HG02571 (cell line): ENCODE results near the gene CRYBB1.
A peak's percentile ranks its signal among the peaks of the same experiment; 100 is the strongest.
"Not testable (repeated sequence)": the region's sequence is repeated elsewhere in the genome, so short reads cannot be mapped to it uniquely, and the experiment has no call there.

Experiments used
- ATAC-seq: cut with Tn5 transposase; IDR thresholded peaks from one replicate; pipeline ENCODE4 v1.9.1; 2021; ENCODE audit warnings: mild to moderate bottlenecking, moderate library complexity; ENCODE audit not compliant: unreplicated experiment

Gene CRYBB1

DNA sequence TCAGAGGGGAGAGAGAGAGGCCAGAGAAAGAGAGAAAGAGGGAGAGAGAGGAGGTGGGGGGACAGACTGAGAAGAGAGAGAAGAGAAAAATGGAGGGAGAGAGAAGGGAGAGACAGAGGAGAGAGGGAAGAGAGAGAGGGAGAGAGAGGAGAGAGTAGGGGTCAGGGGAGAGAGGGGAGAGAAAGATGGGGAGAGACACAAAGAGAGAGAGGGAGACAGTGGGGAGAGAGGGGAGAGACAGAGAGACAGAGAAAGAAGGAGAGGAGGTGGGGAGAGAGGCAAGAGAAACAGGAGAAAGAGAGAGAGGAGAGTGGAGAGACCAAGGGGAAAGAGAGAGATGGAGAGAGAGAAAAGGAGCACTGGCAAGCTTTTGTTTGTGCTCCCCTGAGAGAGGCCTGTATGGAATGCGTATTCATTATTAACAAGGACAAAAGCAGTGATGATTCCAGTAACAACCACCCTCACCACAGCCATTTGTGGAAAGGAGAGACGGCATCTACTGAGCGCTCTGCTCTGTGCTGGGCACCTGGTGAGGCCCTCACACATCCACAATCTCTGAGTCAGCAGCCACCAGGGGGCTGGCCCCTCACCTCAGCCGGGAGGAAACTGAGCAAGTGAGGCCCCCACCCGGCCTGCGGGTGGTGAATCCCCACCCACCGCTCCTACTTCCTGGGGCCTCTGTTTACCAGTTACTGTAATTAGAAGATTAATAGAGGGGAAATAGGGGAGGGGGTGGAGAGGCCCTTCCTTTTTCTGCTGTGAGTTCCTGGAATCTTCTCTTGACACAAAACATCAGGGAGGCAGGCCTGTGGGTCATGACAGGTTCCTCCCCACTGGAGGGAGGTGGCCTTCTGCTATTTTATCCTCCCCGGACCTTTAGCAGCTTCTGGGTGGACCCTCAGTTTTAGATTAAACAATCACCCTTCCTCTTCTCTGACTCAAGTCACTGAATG is 24.9 kb upstream of the CRYBB1 start:
- ATAC-seq, result no peak

DNA sequence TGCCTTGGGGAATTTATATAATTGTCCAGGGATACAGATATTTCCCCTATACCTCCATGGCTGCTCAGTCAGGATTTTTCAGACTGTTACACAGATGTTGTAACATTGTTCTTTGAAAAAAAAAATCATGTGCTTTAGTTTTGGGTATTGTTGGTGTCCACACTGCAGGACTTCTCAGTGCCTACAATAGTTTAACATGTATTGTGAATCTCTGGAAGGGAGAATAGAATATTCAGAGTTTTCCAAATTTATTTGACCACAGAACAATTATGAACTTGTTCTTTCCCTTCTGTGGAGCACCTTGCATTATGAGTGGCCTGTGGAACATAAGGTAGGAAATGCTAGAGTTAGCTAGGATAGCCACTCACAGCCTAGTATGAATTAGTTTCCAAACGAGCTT is 18.5 kb upstream of the CRYBB1 start:
- no peak for ATAC-seq

DNA sequence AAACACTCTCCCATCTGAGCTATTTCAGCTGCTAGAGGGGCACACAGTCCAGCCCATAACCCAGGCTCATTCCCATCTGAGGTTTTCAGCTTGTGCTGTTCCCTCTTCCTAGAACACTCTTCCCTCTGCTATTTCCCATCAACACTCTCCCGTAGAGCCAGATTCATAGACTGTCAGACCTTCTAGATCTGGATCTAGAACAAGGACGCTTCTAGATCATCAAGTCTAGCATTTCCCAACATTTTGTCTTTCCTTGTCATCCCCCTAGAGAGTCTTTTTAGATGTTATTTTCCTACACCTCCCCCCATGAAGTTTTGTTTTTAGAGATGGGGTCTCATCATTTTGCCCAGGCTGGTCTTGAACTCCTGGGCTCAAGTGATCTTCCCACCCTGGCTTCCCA is 17.3 kb upstream of the CRYBB1 start:
- ATAC-seq, result no peak

DNA sequence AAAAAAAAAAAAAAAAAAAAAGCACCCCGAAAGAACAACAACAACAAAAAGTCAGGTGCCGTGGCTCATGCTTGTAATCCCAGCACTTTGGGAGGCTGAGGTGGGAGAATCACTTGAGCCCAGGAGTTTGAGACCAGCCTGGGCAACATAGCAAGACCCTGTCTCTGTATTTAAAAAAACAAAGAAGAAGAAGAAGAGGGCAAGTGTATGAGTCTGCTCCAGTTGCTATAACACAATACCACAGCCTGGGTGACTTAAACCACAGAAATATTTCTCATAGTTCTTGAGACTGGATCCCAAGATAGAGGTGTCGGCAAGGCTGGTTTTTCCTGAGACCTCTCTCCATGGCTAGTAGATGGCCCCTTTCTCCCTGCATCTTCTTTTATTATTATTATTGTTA is 16.4 kb upstream of the CRYBB1 start:
- no peak for ATAC-seq

DNA sequence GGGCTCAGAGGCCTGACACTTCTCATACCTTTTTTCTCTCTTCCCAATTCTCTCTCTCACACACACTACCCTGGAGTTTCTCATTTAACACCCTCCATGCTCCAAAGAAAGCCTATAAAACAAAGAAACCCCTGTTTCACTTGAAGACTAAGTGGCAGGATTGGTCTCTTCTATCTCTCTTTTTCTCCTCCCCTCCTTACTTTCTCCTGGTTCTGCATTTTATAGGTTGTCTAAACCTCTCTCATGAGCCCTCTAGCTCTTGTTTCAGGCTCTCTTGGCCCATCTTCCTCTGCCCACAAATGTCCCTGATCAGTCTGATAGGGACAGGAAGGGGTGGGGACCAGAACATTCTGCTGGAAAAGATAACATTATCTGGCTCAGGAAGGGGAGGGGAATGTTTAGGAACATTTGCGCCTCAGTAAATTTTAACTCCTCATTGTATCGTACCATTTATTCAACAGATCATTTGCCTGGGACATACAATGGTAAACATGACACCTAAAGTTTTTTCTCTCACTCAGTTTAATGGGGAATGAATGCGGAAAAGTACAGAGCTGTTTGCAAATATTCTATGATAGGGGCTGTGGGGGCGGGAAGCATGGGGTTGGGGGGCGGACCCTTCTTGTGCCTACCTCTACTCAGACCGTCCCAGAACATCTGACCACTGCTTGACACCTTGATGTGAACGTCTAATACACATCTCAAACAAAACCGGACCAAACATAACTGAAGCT is 14.8 kb upstream of the CRYBB1 start:
- ATAC-seq, result no peak

DNA sequence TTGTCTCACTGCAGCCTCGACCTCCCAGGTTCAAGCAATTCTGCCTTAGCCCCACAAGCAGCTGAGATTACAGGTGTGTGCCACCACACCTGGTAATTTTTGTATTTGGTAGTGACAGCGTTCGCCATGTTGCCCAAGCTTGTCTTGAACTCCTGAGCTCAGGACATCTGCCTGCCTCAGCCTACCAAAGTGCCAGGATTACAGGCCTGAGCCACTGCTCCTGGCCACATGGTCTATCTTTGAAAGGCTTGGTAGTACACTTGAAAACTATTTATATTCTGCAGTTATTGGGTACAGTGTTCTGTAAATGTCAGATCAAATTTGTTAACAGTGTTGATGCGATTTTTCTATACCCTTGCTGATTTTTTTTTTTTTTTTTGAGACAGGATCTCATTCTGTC is 13.5 kb upstream of the CRYBB1 start:
- ATAC-seq, result no peak

DNA sequence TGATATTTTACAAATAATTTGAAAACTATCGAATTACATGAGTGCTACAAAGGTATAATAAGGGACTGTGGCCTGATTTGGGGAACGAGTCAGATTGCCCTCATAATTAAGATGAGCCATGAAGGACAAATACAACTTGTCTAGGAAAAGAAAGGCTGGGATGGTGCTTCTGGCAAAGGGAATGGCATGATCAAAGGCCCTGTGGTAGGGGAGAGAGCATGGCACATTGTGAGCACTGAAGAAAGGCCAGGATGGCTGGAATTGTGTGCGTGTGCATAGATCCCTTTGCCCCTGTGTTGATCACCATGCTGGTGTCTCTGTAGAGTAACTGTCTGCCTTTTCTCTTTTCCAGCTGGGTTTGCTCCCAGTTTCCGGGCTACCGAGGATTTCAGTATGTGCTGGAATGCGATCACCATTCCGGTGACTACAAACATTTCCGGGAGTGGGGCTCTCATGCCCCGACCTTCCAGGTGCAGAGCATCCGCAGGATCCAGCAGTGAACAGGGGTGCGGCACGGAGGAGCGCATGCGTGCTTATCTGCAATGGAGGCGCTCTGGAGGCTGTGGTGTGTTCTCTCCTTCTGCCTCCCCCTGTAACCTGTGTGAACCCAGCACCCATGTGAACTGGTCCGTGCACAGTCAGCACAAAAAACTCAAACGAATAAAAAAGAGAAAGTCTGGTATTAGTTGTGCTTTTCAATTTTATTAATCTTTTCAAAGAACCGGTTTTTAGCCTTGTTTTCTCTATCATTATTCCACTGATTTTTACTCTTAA is 12.3 kb upstream of the CRYBB1 start:
- ATAC-seq, result no peak

DNA sequence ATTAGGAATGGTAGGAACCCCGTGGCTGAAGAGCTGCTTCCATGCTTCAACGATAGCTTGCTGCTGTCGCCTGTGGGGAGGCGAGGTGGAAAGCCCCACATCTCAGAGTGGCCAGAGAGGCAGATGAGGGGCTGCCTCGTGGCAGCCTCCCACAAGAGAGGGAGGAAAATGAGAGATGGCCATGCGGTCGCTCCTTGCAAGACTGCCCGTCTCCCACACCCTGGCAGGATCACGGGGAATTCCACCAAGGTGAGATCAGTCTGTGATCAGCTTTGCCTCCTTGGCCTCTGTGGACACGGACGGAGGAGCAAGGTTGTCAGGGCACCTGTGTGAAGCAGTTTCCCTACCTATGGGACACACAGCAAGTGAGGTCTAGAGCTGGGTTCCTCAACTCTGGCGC is 7.0 kb upstream of the CRYBB1 start:
- ATAC-seq, result no peak

DNA sequence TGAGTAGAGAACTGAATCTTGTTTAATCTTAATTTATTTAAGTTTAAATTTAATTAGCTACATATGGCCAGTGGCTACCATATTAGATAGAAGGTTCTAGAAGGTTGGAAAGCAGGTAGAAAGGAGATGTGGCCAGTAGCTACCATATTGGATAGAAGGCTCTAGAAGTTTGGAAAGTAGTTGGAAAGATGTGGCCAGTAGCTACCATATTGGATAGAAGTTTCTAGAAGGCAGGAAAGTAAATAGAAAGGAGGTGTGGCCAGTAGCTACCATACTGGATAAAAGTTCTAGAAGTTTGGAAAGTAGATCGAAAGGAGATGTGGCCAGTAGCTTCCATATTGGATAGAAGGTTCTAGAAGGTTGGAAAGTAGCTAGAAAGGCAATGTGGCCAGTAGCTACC is 6.2 kb upstream of the CRYBB1 start:
- no peak for ATAC-seq

DNA sequence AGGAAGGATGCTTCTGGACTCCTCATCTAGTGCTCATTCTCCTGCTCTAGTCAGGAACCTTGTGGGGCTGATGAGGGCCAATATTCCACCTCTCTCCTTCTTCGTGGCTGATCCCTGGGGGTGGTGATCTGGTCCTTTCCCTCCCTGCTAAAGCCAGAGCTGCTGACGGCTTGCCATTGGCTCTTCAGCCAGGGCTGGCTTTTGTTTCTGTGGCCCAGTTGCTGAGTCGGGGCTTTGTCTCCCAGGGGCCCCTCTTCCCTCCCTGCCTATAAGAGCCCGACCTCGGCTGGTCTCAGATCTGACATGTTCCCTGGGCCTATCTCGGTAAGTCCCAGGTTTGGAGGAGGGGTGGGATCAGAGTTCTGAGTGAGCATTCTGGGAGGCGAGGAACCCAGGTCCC is 3.8 kb upstream of the CRYBB1 start, which contains the start of gene CRYBA4:
TSS of gene CRYBA4 (plus strand) at position 301 of the 400 bp plus-strand sequence. CDS start 634 bp downstream, outside the sequence.
- no peak for ATAC-seq

DNA sequence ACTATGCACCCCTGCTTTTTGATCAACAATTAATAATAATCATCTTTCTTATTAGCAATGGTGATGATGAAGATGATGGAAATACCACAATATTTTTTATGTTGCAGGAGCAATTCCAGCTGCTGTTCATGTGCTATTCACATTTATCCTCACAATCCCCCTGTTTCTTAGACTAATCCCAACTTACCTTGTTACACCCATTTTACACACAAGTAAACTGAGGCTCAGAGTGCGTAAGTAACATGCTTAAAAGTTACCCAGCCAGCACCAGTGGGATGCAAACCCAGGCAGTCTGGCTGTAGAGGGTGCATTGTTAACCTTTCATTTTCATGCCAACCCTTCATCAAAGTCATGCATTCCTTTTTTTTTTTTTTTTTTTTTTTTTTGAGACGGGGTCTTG is 2.4 kb upstream of the CRYBB1 start:
- ATAC-seq, result no peak

DNA sequence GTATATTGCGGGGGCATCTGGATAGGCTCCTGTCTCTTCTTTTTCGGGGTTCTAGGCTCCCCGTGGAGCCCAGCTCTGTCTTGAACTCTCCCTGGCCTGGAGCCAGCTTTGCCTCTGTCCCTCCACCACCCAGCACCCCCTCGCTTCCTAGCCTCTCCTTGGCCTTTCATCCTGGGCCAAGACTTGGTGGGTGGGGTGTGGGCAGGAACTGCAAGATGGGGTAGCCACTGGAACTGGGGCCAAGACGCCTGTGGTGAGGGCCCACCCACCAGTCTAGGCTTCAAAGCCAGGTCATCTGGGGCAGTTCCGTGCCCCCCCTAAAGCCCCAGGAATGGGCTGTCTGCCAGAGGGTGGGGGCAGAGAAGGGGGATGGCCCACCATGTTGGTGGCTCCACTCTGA is 1.7 kb upstream of the CRYBB1 start:
- no peak for ATAC-seq

DNA sequence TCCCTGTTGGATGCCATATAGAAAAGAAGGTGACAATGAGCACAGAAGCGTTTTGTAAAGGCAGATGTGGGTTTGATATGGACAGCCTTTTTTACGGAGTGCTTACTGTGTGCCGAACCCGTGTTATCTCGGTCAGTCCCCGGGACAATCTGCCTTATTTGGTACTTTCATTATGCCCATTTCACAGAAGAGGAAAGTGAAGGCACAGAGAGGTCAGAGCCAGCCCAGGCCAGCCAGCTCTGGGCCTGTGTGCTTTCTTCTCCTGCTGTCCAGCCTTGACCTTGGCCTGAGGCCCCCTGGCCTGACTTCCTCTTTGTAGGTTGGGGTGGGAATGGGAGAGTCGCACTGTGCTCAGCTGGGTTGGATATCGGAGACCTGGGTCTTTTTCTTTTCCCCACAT is 628 bp upstream of the CRYBB1 start:
- ATAC-seq, result no peak

DNA sequence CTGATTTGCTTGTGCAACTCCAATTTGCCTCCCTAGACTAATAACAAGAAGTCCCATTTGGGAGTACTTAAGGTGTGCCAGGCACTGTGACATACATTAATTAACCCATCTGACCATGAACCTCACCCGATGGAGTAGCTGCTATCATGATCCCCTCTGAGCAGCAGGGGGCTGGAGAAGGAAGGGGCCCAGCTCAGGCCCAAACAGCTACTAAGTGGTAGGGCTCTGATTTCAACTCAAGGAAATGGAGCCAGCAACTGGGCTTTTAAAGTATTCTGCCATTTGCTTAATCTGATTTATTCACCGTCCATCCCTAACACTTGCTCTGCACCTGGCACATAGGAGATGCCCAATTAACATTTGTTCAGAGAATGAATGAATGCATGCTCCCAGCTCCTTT is 1.2 kb downstream of the CRYBB1 start:
- no peak for ATAC-seq

DNA sequence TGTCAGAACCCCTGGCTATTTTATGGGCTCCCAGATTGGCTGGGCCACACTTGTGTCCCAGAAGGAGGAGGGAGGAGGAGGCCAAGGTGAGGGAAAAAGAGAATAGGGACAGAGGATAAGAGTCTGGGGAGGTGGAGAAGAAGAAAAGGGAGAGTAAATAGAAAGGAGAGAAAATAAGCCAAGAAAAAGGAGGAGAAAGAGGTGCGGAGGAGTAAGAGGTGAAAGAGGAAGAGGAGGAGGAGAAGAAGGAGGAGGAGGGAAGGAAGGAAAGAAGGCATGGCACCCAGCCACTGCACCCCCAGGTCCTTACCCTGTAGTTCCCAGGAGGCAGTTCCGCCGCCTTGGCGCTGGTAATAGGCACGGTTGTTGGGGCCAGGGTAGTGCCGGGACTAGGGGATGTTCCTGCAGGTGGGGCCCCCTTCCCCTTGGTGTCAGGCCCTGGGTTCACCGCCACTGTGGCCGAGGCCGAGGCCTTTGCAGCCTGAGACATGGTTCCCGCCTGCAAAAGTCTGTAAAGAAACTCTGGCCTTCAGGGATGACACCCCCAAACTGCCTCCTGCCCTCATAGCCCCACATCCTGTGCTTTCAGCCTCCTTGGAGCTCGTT is 1.9 kb downstream of the CRYBB1 start:
- ATAC-seq, result no peak

DNA sequence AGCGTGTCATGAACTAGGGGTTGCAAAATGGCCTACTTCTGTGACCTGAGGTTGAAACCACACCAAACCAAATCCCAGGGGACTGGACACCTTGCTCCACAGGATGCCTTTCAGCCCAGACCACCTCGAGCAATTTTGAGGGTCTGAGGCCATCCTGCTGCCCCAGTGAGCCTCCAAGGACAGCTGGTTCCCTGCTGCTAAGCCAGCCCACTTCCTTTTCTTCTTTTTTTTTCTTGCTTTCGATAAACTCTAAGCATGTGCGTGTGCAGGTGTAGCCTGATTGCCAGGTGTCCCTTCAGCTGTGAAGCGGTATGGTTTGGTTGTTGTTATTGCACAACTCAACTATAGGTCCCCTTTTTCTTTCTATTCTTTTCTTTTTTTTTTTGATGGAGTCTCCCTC is 2.7 kb downstream of the CRYBB1 start:
- ATAC-seq, result peak; percentile 45

DNA sequence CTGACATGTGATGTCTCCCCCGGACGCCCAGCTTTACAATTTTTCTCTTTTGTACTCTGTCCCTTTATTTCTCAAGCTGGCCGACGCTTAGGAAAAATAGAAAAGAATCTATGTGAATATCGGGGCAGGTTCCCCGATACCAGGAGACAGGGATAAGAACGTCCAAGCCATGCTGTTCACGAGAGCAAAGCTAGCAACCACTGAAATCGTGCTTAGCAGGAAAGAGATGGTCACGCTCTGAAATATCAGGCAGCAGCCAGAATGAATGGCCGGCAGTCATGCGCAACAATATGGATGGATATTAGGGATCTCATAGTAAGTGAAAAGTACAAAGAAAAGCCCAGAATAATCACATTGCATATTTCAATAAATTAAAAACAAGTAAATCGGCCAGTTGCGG is 3.5 kb downstream of the CRYBB1 start:
- no peak for ATAC-seq

DNA sequence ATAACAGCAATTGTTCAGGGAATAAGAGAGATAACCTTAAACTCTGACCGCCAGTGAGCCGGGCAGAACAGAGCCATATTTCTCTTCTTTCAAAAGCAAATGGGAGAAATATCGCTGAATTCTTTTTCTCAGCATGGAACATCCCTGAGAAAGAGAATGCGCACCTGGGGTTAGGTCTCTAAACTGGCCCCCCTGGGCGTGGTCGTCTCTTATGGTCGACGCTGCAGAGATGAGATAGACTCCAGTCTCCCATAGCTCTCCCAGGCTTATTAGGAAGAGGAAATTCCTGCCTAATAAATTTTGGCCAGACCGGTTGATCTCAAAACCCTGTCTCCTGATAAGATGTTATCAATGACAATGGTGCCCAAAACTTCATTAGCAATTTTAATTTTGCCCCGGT is 4.1 kb downstream of the CRYBB1 start:
- not testable (repeated sequence) for ATAC-seq

DNA sequence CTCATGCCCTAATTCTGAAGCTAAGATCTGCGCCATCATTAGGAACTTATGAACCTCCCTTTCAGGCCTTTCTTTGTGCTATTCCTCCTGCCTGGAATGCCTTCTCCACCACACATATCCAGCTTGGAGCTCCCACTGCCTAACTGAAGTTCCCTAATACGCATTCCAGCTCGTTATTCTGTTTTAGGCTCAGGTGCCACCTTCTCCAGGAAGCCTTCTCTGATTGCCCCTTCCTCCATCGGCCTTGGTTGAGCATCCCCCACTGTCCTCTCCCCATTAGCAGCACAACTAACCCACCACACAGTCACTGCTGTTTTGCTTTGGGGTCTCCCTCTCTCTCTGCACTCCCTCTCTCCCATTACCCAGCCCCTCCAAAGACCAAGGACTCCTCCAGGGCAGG is 5.2 kb downstream of the CRYBB1 start:
- ATAC-seq, result no peak

DNA sequence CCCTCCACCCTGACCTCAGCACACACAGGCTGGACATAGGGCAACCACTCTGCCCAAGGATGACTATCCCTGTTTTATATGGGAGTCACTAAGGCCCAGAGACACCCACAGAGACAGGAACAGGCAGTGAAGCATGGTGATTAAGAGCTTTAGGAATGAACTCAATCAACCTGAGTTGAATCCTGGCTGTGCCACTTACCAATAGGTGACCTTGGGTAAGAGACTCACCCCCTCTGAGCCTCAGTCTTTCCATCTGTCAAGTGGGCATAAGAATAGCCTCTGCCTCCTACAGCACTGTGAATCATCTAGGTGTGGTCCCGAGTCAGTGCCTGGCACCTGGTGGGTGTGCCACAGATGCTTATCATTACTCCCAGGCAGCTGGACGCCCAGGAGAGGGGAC is 6.8 kb downstream of the CRYBB1 start:
- no peak for ATAC-seq
